Caco-2 (cell line): ENCODE measurements around the gene OR13C3. TPM values are rescaled to one million over a fixed set of nuclear protein-coding genes. Genes with fewer than 3 reads are reported as not detected.

ENCODE experiments used
- BruUV-seq: library from RNA; stranded (reverse); fragments of 400-500 nt; replicated peaks from 2 replicates; lab custom pipeline; 2021; lab: Mats Ljungman, UMichigan
- CTCF ChIA-PET: fragments of 300-600 bp; sonication (Branson Sonifier 250); formaldehyde crosslinking; loops from one replicate; lab custom pipeline; 2022; ENCODE audit warnings: antibody characterized with exemption; lab: Charles Lee
- POLR2A ChIA-PET: fragments of 300-600 bp; sonication (Branson Sonifier 250); formaldehyde crosslinking; loops from one replicate; lab custom pipeline; 2022; ENCODE audit warnings: antibody characterized with exemption; lab: Charles Lee
- DNase-seq, 2 experiments: peaks; one replicate each; pipeline versions ENCODE4 v3.0.0 to v3.0.0-alpha.2; 2020 to 2022
- H3K27me3 ChIP-seq: replicated peaks from 2 replicates; pipeline ENCODE4 v1.6.0; 2011; ENCODE audit warnings: low read length; ENCODE audit not compliant: control insufficient read depth, insufficient read depth
- H3K36me3 ChIP-seq: 2 replicates; pipeline ENCODE4 v1.5.1; 2011; ENCODE audit warnings: low read length; ENCODE audit not compliant: control insufficient read depth, insufficient read depth
- H3K4me1 ChIP-seq: fragments of 250-450 bp; sonication (Bioruptor Pico); 2 replicates; pipeline ENCODE4 v1.5.1; 2020; ENCODE audit warnings: mild to moderate bottlenecking
- H3K4me3 ChIP-seq: 2 replicates; pipeline ENCODE4 v1.5.1; 2011; ENCODE audit warnings: low read depth, mild to moderate bottlenecking, control low read depth, low read length
- H3K9me3 ChIP-seq: fragments of 250-450 bp; sonication (Bioruptor Pico); 2 replicates; pipeline ENCODE4 v1.5.1; 2020; ENCODE audit warnings: mild to moderate bottlenecking, moderate library complexity
- H3K27ac Mint-ChIP-seq: one replicate; pipeline ENCODE4 v1.8.0; 2022; ENCODE audit warnings: mixed read lengths; ENCODE audit not compliant: unreplicated experiment
- H3K27me3 Mint-ChIP-seq: one replicate; pipeline ENCODE4 v1.8.0; 2022; ENCODE audit warnings: mixed read lengths; ENCODE audit not compliant: insufficient read depth, unreplicated experiment
- H3K36me3 Mint-ChIP-seq: one replicate; pipeline ENCODE4 v1.8.0; 2022; ENCODE audit warnings: mild to moderate bottlenecking, mixed read lengths; ENCODE audit not compliant: insufficient read depth, unreplicated experiment
- H3K4me1 Mint-ChIP-seq: one replicate; pipeline ENCODE4 v1.8.0; 2022; ENCODE audit warnings: low read depth, mixed read lengths; ENCODE audit not compliant: unreplicated experiment
- H3K4me3 Mint-ChIP-seq: one replicate; pipeline ENCODE4 v1.8.0; 2022; ENCODE audit warnings: mild to moderate bottlenecking, moderate library complexity, mixed read lengths; ENCODE audit not compliant: unreplicated experiment
- H3K9me3 Mint-ChIP-seq: one replicate; pipeline ENCODE4 v1.8.0; 2022; ENCODE audit warnings: mixed read lengths; ENCODE audit not compliant: unreplicated experiment
- CTCF ChIP-seq, 2 experiments: fragments of 200-600 bp in 1 of 2; IDR thresholded peaks; 1 replicate in 1 of 2; 2 replicates in 1 of 2; pipeline versions ENCODE4 v1.5.1 to v1.8.0; 2011 to 2022; ENCODE audit warnings: antibody characterized with exemption in 1 of 2, control low read depth in 1 of 2, inconsistent platforms in 1 of 2, low read depth in 1 of 2, low read length in 1 of 2, mild to moderate bottlenecking in 1 of 2, moderate library complexity in 1 of 2; ENCODE audit not compliant: insufficient read depth in 1 of 2, severe bottlenecking in 1 of 2, unreplicated experiment in 1 of 2
- intact Hi-C: fragments of 100-400 bp; cut with micrococcal nuclease; formaldehyde crosslinking; loops from one replicate; pipeline ENCODE4 v1.10.0; 2022; ENCODE audit not compliant: unreplicated experiment
- total RNA-seq: library from RNA; stranded (reverse); gene quantifications from 2 replicates; pipeline ENCODE4 v1.2.3, GENCODE V29; 2022

Gene OR13C3
- total RNA-seq, 1 experiment from 2014 or later: not detected

GRCh38 chr9:104553261-104553660 is 16.6 kb upstream of the OR13C3 start:
- intact Hi-C loops: no loop called here
- ChIA-PET CTCF (no interaction called here), POLR2A (no interaction called here)
- Histone ChIP-seq H3K9me3 (no peaks in the 10 kb centered on the region), H3K4me1 (no peaks in the 10 kb centered on the region), H3K27me3 (no peaks in the 10 kb centered on the region), H3K36me3 (no peaks in the 10 kb centered on the region), H3K4me3 (no peak overlapping the region)
- Mint-ChIP-seq H3K4me3 (no peak overlapping the region), H3K4me1 (no peaks in the 10 kb centered on the region), H3K27ac (no peak overlapping the region), H3K36me3 (no peaks in the 10 kb centered on the region), H3K9me3 (peaks cover 2% of the 10 kb centered on the region), H3K27me3 (no peaks in the 10 kb centered on the region)
- DNase-seq: no peak
- BruUV-seq: no TSS peak
- TF ChIP-seq CTCF (IDR thresholded peaks at IDR 0.05; ENCODE audit: insufficient read depth in 1 of 2, low read depth in 1 of 2, low read length in 1 of 2, severe bottlenecking in 1 of 2, unreplicated experiment in 1 of 2): no peak

- intact Hi-C loops: no loop called here
These were observed 8.0 kb upstream of the OR13C3 start for GRCh38 chr9:104544644-104545043.

GRCh38 chr9:104539275-104539674 is 2.6 kb upstream of the OR13C3 start:
- Histone ChIP-seq H3K4me1 (no peaks in the 10 kb centered on the region), H3K9me3 (no peaks in the 10 kb centered on the region), H3K36me3 (no peaks in the 10 kb centered on the region), H3K4me3 (no peak overlapping the region), H3K27me3 (no peaks in the 10 kb centered on the region)
- DNase-seq: no peak
- H3K27ac Mint-ChIP-seq: no peak overlapping the region
- no peak for TF ChIP-seq CTCF (IDR thresholded peaks at IDR 0.05; ENCODE audit: insufficient read depth in 1 of 2, low read depth in 1 of 2, low read length in 1 of 2, severe bottlenecking in 1 of 2, unreplicated experiment in 1 of 2)
- intact Hi-C loops: loop anchor here (10.0 kb wide), 1 partner anchor 64 kb away; no protein-coding TSS in a partner anchor
- H3K9me3 Mint-ChIP-seq: no peaks in the 10 kb centered on the region
- no peaks in the 10 kb centered on the region for H3K4me1 Mint-ChIP-seq
- BruUV-seq: no TSS peak
- H3K36me3 Mint-ChIP-seq: no peaks in the 10 kb centered on the region
- CTCF ChIA-PET: no interaction called here
- H3K27me3 Mint-ChIP-seq: no peaks in the 10 kb centered on the region
- no peak overlapping the region for H3K4me3 Mint-ChIP-seq
- POLR2A ChIA-PET: no interaction called here

More at GRCh38 chr9:104544644-104545043, 8.0 kb upstream of the OR13C3 start:
- Histone ChIP-seq H3K4me3 (no peak overlapping the region), H3K9me3 (no peaks in the 10 kb centered on the region), H3K27me3 (no peaks in the 10 kb centered on the region), H3K36me3 (no peaks in the 10 kb centered on the region), H3K4me1 (no peaks in the 10 kb centered on the region)
- no peak for DNase-seq
- no peaks in the 10 kb centered on the region for H3K4me1 Mint-ChIP-seq
- no peak overlapping the region for H3K27ac Mint-ChIP-seq
- no peaks in the 10 kb centered on the region for H3K9me3 Mint-ChIP-seq
- no peaks in the 10 kb centered on the region for H3K27me3 Mint-ChIP-seq
- BruUV-seq: no TSS peak
- no peak for TF ChIP-seq CTCF (IDR thresholded peaks at IDR 0.05; ENCODE audit: insufficient read depth in 1 of 2, low read depth in 1 of 2, low read length in 1 of 2, severe bottlenecking in 1 of 2, unreplicated experiment in 1 of 2)
- ChIA-PET POLR2A (no interaction called here), CTCF (no interaction called here)
- no peak overlapping the region for H3K4me3 Mint-ChIP-seq
- no peaks in the 10 kb centered on the region for H3K36me3 Mint-ChIP-seq
